GM23338 (cell line): ENCODE data around the gene UBTD1. TPM values are rescaled to one million over a fixed set of nuclear protein-coding genes. Genes with fewer than 3 reads are reported as not detected.

Experiments used
- ATAC-seq: fragments of 200-7000 bp; cut with Tn5 transposase; 3 replicates; pipeline ENCODE4 v1.9.1; 2020
- DNase-seq: peaks from one replicate; pipeline ENCODE4 v3.0.0-alpha.2; 2015; ENCODE audit warnings: low spot score
- H2AFZ ChIP-seq: fragments of 200-600 bp; sonication (generic); 2 replicates; pipeline ENCODE4 v1.8.0; 2016; ENCODE audit warnings: antibody characterized with exemption, mild to moderate bottlenecking, moderate library complexity
- H3F3A ChIP-seq: fragments of 200-600 bp; sonication (generic); replicated peaks from 2 replicates; pipeline ENCODE4 v1.8.0; 2017; ENCODE audit warnings: antibody characterized with exemption, mixed run types, low read depth
- H3K27ac ChIP-seq: fragments of 200-600 bp; sonication (generic); 2 replicates; pipeline ENCODE4 v1.6.1; 2016; ENCODE audit warnings: low read depth
- H3K27me3 ChIP-seq: fragments of 200-600 bp; sonication (generic); 2 replicates; pipeline ENCODE4 v1.8.0; 2016; ENCODE audit warnings: mild to moderate bottlenecking, mixed run types, moderate library complexity; ENCODE audit not compliant: insufficient read depth
- H3K36me3 ChIP-seq: fragments of 200-600 bp; sonication (generic); 2 replicates; pipeline ENCODE4 v1.8.0; 2016; ENCODE audit warnings: mild to moderate bottlenecking; ENCODE audit not compliant: insufficient read depth
- H3K4me1 ChIP-seq: fragments of 200-600 bp; sonication (generic); 2 replicates; pipeline ENCODE4 v1.8.0; 2016; ENCODE audit warnings: mild to moderate bottlenecking, moderate library complexity; ENCODE audit not compliant: insufficient read depth
- H3K4me2 ChIP-seq: fragments of 200-600 bp; sonication (generic); 2 replicates; pipeline ENCODE4 v1.7.1; 2017; ENCODE audit warnings: mixed run types
- H3K4me3 ChIP-seq: fragments of 200-600 bp; sonication (generic); 2 replicates; pipeline ENCODE4 v1.6.1; 2016; ENCODE audit warnings: mixed run types
- H3K79me2 ChIP-seq: fragments of 200-600 bp; sonication (generic); replicated peaks from 2 replicates; pipeline ENCODE4 v1.8.0; 2017; ENCODE audit warnings: mild to moderate bottlenecking; ENCODE audit not compliant: insufficient read depth
- H3K9me2 ChIP-seq: fragments of 200-600 bp; sonication (generic); 2 replicates; pipeline ENCODE4 v1.8.0; 2017; ENCODE audit not compliant: insufficient read depth
- H4K20me1 ChIP-seq: fragments of 200-600 bp; sonication (generic); replicated peaks from 2 replicates; pipeline ENCODE4 v1.8.0; 2017; ENCODE audit warnings: mild to moderate bottlenecking; ENCODE audit not compliant: insufficient read depth
- H3K27ac Mint-ChIP-seq: 2 replicates; pipeline ENCODE4 v1.8.0; 2020; ENCODE audit warnings: inconsistent platforms, mild to moderate bottlenecking, moderate library complexity, mixed read lengths
- H3K27me3 Mint-ChIP-seq: 3 replicates; pipeline ENCODE4 v1.8.0; 2022; ENCODE audit warnings: low read depth, mild to moderate bottlenecking, moderate library complexity, mixed read lengths, inconsistent platforms; ENCODE audit not compliant: insufficient read depth, poor library complexity
- H3K36me3 Mint-ChIP-seq: 3 replicates; pipeline ENCODE4 v1.8.0; 2021; ENCODE audit warnings: low read depth, mild to moderate bottlenecking, inconsistent platforms, moderate library complexity, mixed read lengths
- H3K4me1 Mint-ChIP-seq: 3 replicates; pipeline ENCODE4 v1.8.0; 2020; ENCODE audit warnings: mild to moderate bottlenecking, inconsistent platforms, mixed read lengths
- H3K4me3 Mint-ChIP-seq: 3 replicates; pipeline ENCODE4 v1.8.0; 2021; ENCODE audit warnings: moderate library complexity, mild to moderate bottlenecking, inconsistent platforms, mixed read lengths
- H3K9me3 Mint-ChIP-seq: 3 replicates; pipeline ENCODE4 v1.8.0; 2020; ENCODE audit warnings: moderate library complexity, mild to moderate bottlenecking, inconsistent platforms, mixed read lengths
- STAT1 ChIP-seq: IDR thresholded peaks from one replicate; pipeline ENCODE4 v1.6.1; 2016; ENCODE audit warnings: antibody characterized with exemption; ENCODE audit not compliant: unreplicated experiment
- polyA plus RNA-seq: library from polyadenylated mRNA; unstranded; fragments of >200 nt; fragmentation: Nextera tagmentation; extraction: Ambion mirVana; gene quantifications from 2 replicates; pipeline ENCODE4 v1.2.1, GENCODE V29; 2016
- total RNA-seq: library from RNA; depleted of rRNA; stranded (reverse); fragments of >200 nt; shearing (Covaris generic); gene quantifications from 2 replicates; pipeline ENCODE4 v1.2.3, GENCODE V29; 2014
- TF ChIP-seq, protein P1 (sequence below): fragments of 250-450 bp; sonication (Bioruptor Pico); IDR thresholded peaks from 2 replicates; pipeline ENCODE4 v1.5.0; 2020; ENCODE audit warnings: mild to moderate bottlenecking, moderate library complexity
- TF ChIP-seq, protein P2 (sequence below): IDR thresholded peaks from 2 replicates; pipeline ENCODE4 v1.6.1; 2016; ENCODE audit warnings: antibody characterized with exemption

Gene UBTD1
- total and polyA plus RNA-seq, 2 experiments from 2014 or later = 17.3 to 29.0 TPM

GRCh38 chr10:97599272-97599619, 100.5 kb downstream of the UBTD1 start (continued):
- TF ChIP-seq, protein P1, sequence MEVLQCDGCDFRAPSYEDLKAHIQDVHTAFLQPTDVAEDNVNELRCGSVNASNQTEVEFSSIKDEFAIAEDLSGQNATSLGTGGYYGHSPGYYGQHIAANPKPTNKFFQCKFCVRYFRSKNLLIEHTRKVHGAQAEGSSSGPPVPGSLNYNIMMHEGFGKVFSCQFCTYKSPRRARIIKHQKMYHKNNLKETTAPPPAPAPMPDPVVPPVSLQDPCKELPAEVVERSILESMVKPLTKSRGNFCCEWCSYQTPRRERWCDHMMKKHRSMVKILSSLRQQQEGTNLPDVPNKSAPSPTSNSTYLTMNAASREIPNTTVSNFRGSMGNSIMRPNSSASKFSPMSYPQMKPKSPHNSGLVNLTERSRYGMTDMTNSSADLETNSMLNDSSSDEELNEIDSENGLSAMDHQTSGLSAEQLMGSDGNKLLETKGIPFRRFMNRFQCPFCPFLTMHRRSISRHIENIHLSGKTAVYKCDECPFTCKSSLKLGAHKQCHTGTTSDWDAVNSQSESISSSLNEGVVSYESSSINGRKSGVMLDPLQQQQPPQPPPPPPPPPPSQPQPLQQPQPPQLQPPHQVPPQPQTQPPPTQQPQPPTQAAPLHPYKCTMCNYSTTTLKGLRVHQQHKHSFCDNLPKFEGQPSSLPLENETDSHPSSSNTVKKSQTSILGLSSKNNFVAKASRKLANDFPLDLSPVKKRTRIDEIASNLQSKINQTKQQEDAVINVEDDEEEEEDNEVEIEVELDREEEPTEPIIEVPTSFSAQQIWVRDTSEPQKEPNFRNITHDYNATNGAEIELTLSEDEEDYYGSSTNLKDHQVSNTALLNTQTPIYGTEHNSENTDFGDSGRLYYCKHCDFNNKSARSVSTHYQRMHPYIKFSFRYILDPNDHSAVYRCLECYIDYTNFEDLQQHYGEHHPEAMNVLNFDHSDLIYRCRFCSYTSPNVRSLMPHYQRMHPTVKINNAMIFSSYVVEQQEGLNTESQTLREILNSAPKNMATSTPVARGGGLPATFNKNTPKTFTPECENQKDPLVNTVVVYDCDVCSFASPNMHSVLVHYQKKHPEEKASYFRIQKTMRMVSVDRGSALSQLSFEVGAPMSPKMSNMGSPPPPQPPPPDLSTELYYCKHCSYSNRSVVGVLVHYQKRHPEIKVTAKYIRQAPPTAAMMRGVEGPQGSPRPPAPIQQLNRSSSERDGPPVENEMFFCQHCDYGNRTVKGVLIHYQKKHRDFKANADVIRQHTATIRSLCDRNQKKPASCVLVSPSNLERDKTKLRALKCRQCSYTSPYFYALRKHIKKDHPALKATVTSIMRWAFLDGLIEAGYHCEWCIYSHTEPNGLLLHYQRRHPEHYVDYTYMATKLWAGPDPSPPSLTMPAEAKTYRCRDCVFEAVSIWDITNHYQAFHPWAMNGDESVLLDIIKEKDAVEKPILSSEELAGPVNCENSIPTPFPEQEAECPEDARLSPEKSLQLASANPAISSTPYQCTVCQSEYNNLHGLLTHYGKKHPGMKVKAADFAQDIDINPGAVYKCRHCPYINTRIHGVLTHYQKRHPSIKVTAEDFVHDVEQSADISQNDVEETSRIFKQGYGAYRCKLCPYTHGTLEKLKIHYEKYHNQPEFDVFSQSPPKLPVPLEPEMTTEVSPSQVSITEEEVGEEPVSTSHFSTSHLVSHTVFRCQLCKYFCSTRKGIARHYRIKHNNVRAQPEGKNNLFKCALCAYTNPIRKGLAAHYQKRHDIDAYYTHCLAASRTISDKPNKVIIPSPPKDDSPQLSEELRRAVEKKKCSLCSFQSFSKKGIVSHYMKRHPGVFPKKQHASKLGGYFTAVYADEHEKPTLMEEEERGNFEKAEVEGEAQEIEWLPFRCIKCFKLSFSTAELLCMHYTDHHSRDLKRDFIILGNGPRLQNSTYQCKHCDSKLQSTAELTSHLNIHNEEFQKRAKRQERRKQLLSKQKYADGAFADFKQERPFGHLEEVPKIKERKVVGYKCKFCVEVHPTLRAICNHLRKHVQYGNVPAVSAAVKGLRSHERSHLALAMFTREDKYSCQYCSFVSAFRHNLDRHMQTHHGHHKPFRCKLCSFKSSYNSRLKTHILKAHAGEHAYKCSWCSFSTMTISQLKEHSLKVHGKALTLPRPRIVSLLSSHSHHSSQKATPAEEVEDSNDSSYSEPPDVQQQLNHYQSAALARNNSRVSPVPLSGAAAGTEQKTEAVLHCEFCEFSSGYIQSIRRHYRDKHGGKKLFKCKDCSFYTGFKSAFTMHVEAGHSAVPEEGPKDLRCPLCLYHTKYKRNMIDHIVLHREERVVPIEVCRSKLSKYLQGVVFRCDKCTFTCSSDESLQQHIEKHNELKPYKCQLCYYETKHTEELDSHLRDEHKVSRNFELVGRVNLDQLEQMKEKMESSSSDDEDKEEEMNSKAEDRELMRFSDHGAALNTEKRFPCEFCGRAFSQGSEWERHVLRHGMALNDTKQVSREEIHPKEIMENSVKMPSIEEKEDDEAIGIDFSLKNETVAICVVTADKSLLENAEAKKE (CRISPR knock-in tag) = no peak
- TF ChIP-seq, protein P2, sequence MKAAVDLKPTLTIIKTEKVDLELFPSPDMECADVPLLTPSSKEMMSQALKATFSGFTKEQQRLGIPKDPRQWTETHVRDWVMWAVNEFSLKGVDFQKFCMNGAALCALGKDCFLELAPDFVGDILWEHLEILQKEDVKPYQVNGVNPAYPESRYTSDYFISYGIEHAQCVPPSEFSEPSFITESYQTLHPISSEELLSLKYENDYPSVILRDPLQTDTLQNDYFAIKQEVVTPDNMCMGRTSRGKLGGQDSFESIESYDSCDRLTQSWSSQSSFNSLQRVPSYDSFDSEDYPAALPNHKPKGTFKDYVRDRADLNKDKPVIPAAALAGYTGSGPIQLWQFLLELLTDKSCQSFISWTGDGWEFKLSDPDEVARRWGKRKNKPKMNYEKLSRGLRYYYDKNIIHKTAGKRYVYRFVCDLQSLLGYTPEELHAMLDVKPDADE = no peak

- Mint-ChIP-seq H3K27ac (no peak overlapping the region), H3K9me3 (no peaks in the 10 kb centered on the region), H3K4me1 (peaks cover 4% of the 10 kb centered on the region), H3K4me3 (no peak overlapping the region), H3K36me3 (no peaks in the 10 kb centered on the region), H3K27me3 (peaks cover 7% of the 10 kb centered on the region)
- H3K4me2 ChIP-seq = no peak overlapping the region
- DNase-seq (no peak), ATAC-seq (no peak)
- H3K9me2 ChIP-seq = no peaks in the 10 kb centered on the region
- H3F3A ChIP-seq = no peaks in the 10 kb centered on the region
- H2AFZ ChIP-seq = no peak overlapping the region
- no peak overlapping the region for H3K4me3 ChIP-seq
- no peaks in the 10 kb centered on the region for H3K27me3 ChIP-seq
- no peak overlapping the region for H3K27ac ChIP-seq
- no peaks in the 10 kb centered on the region for H3K79me2 ChIP-seq
- TF ChIP-seq, protein P2 = no peak
- no peak for TF ChIP-seq STAT1
- TF ChIP-seq, protein P1 (CRISPR knock-in tag) = no peak
- H3K36me3 ChIP-seq = no peaks in the 10 kb centered on the region
- no peaks in the 10 kb centered on the region for H3K4me1 ChIP-seq
- H4K20me1 ChIP-seq = no peaks in the 10 kb centered on the region
These were observed 101.9 kb downstream of the UBTD1 start for GRCh38 chr10:97600616-97601015.
